Esophagus muscularis mucosa (tissue), 3 donors: ENCODE results near the gene TRMU.

ENCODE experiments used
- CTCF ChIP-seq, 3 experiments: fragments of 200-600 bp in 2 of 3; fragments of 450-650 bp in 1 of 3; sonication (generic) in 2 of 3; IDR thresholded peaks; one replicate each; pipeline ENCODE4 v1.5.1; 2017 to 2019; ENCODE audit warnings: antibody characterized with exemption in 3 of 3, mild to moderate bottlenecking in 2 of 3, moderate library complexity in 1 of 3
- POLR2AphosphoS5 ChIP-seq, 2 donors: sonication (generic); formaldehyde crosslinking; IDR thresholded peaks; one replicate each; pipeline ENCODE4 v1.6.1; 2017; ENCODE audit warnings: antibody characterized with exemption in 2 of 2

GRCh38 chr22:46296257-46297150 is 39.0 kb upstream of the TRMU start, which contains the start of gene GTSE1:
- TF ChIP-seq CTCF (IDR thresholded peaks at IDR 0.05) (peak; percentile 20 to 44 (median 29)), POLR2AphosphoS5 (IDR thresholded peaks at IDR 0.05) (peak; percentile 90 to 91)
